ENCODE measurements around the gene EPRS1.

Gene EPRS1

DNA sequence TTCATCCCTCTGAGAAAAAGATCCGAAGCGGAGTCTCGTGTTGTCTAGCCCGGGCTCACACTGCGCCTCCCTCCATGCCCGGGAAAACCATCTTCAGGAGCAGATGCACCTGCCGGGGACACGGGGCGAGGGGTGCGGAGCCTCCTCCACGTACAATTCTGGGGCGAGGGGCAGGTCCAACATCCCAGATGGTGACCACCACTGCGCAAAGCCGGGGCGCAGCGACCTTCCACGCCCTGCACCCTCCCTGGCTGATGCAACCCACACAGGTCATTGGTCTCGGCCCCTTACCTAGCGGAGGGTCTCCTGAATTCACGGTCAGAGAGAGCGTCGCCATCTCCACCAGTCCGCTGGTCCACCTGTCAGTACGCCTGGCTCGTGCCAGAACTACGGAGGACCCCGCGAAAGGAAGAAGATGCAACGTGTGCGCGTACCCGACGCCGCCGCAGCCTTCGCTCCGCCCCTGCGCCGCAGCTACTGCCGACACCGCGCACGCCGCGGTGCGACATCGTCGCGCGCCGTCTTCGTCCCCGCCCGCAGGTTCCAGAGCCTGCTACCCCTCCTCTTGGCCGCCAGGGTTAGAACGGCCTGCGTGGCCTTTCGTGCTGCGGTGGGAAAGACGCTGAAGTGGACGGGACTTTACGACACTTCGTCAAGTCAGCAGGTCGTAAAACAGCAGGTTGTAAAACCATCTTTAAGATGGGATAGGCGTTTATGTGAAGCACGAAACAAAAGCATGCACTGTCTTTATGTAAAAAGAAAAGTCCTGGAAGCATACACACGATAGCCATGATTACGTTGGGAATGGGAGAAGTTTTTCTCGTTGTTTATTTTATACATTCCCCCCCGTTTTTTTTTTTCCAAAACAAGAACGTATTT, at the start of gene EPRS1:
TSS of gene EPRS1 (minus strand) at position 454 of the 879 bp plus-strand sequence. CDS start at position 337, 117 bp downstream.
- no peaks in the 10 kb centered on the region for H3K27me3 ChIP-seq (ENCODE audit: control insufficient read depth, low read length)
- H3K4me3 ChIP-seq (ENCODE audit: low read length), result peak within 1 kb of the TSS; percentile 97
- H3K79me2 ChIP-seq (ENCODE audit: control insufficient read depth, low read length), result peaks cover 59% of the 10 kb centered on the region
- no peaks in the 10 kb centered on the region; the same call in 1 of the 2 replicates for H4K20me1 ChIP-seq (ENCODE audit: control insufficient read depth, insufficient read depth, low read depth, low read length)
- no peaks in the 10 kb centered on the region for H3K9me3 ChIP-seq (ENCODE audit: control insufficient read depth, insufficient read depth, low read length)
- H3K4me2 ChIP-seq (ENCODE audit: low read length), result peak within 1 kb of the TSS; percentile 67
- peaks cover 26% of the 10 kb centered on the region for H3K4me1 ChIP-seq (ENCODE audit: control insufficient read depth, low read length)
- no peaks in the 10 kb centered on the region for H3K9me2 ChIP-seq (replicated peaks; ENCODE audit: control insufficient read depth, low read length)
- peaks cover 3% of the 10 kb centered on the region; the same call in 1 of the 2 replicates for H3F3A ChIP-seq (ENCODE audit: control insufficient read depth, insufficient read depth)
- H3K27ac ChIP-seq (ENCODE audit: low read depth, low read length), result peak within 1 kb of the TSS; percentile 66
- TF ChIP-seq EZH2phosphoT487 (IDR thresholded peaks at IDR 0.05; ENCODE audit: borderline replicate concordance, low read length) (no peak), CTCF (IDR thresholded peaks at IDR 0.05; ENCODE audit: low read depth, low read length, poor library complexity, severe bottlenecking) (peak; percentile 25)
- peaks cover 22% of the 10 kb centered on the region for H3K36me3 ChIP-seq (ENCODE audit: control insufficient read depth, low read length)

DNA sequence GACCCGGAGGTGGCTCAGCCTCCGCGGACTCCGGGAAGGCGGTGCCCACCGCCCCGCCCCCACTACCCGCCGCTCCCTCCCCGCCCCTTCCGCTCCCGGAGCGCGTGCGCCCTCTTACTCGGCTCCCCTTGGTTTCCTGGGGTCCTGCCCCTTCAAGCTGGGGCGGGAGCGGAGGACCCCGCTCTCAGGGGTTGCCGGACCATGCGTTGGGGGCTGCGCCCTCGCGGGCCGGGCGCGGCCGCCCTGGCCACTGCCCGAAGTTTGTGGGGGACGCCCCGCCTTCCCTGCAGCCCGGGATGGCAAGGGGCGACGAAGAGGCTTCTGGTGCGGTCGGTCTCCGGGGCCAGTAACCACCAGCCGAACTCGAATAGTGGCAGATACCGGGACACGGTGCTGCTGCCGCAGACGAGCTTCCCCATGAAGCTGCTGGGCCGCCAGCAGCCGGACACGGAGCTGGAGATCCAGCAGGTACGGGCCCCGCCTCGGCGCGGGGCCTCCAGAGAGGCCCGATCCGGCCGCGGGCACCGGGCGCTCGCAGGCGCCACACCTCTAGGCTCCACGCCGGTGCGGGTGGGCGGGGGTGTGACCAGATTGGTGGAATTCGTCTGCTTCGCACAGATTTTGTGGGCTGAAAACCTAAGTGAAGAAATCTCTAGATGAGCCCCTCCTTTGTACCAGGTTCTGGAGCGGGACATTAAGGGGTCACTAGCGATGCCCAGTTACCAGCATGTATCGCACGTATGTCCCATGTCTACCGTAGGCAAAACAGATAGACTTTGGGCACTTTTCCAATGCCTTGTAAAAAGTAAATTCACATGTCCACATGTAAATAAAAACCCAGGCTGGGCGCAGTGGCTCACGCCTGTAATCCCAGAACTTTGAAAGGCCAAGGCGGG, 48.0 kb upstream of the EPRS1 start, which contains the start of gene IARS2:
TSS of gene IARS2 (plus strand) at position 117 of the 896 bp plus-strand sequence. CDS start at position 202, 85 bp downstream.
- Histone ChIP-seq H3K36me3 (ENCODE audit: control insufficient read depth, low read length) (peaks cover 25% of the 10 kb centered on the region), H3K9me3 (ENCODE audit: control insufficient read depth, insufficient read depth, low read length) (no peaks in the 10 kb centered on the region), H3K4me1 (ENCODE audit: control insufficient read depth, low read length) (peaks cover 22% of the 10 kb centered on the region), H3F3A (ENCODE audit: control insufficient read depth, insufficient read depth) (peaks cover 9% of the 10 kb centered on the region), H3K27me3 (ENCODE audit: control insufficient read depth, low read length) (no peaks in the 10 kb centered on the region), H3K4me3 (ENCODE audit: low read length) (peak within 1 kb of the TSS; percentile 95), H3K79me2 (ENCODE audit: control insufficient read depth, low read length) (peaks cover 34% of the 10 kb centered on the region), H3K9me2 (replicated peaks; ENCODE audit: control insufficient read depth, low read length) (no peaks in the 10 kb centered on the region), H4K20me1 (ENCODE audit: control insufficient read depth, insufficient read depth, low read depth, low read length) (no peaks in the 10 kb centered on the region; the same call in 1 of the 2 replicates), H3K27ac (ENCODE audit: low read depth, low read length) (peak within 1 kb of the TSS; percentile 45), H3K4me2 (ENCODE audit: low read length) (peak within 1 kb of the TSS; percentile 89)
- TF ChIP-seq EZH2phosphoT487 (IDR thresholded peaks at IDR 0.05; ENCODE audit: borderline replicate concordance, low read length), result no peak
- no peak for TF ChIP-seq CTCF (IDR thresholded peaks at IDR 0.05; ENCODE audit: low read depth, low read length, poor library complexity, severe bottlenecking)

DNA sequence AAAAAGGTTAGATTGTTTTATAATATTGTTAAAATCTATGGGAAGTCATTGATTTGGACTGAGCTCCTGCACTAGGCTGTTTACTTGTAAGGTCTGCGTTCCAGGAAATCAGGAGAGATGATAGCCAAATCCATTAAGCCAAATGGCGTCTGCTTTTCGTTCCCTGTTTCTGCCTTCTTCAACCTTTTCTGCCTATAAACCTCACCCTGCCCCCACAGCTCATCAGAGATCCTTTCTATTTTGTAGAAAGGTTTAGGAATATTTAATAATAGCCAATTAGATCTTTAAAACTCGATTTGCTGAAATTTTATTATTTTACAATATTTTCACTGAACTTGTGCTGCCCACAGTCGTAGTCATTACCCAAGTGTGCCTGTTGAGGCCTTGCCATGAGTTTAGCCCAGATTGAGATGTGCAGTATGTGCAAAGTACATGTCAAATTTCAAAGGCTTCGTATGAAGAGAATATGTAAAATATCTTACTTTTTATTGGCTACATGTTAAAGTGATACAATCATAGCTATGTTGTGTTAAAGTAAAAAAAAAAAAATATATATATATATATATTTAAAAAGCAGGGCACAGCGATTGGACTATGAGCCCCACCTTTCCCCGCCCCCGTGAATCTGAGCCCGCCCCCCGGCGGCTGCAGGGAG, 47.2 kb upstream of the EPRS1 start:
- peaks cover 42% of the 10 kb centered on the region for H3K79me2 ChIP-seq (ENCODE audit: control insufficient read depth, low read length)
- H3K9me2 ChIP-seq (replicated peaks; ENCODE audit: control insufficient read depth, low read length), result no peaks in the 10 kb centered on the region
- H3K4me2 ChIP-seq (ENCODE audit: low read length), result peak overlapping the region; percentile 23
- no peaks in the 10 kb centered on the region; the same call in 1 of the 2 replicates for H4K20me1 ChIP-seq (ENCODE audit: control insufficient read depth, insufficient read depth, low read depth, low read length)
- no peak overlapping the region for H3K4me3 ChIP-seq (ENCODE audit: low read length)
- H3K9me3 ChIP-seq (ENCODE audit: control insufficient read depth, insufficient read depth, low read length), result no peaks in the 10 kb centered on the region
- TF ChIP-seq EZH2phosphoT487 (IDR thresholded peaks at IDR 0.05; ENCODE audit: borderline replicate concordance, low read length), result no peak
- TF ChIP-seq CTCF (IDR thresholded peaks at IDR 0.05; ENCODE audit: low read depth, low read length, poor library complexity, severe bottlenecking), result no peak
- H3K27ac ChIP-seq (ENCODE audit: low read depth, low read length), result no peak overlapping the region
- no peaks in the 10 kb centered on the region for H3K27me3 ChIP-seq (ENCODE audit: control insufficient read depth, low read length)
- peaks cover 10% of the 10 kb centered on the region for H3F3A ChIP-seq (ENCODE audit: control insufficient read depth, insufficient read depth)
- H3K36me3 ChIP-seq (ENCODE audit: control insufficient read depth, low read length), result peaks cover 25% of the 10 kb centered on the region
- H3K4me1 ChIP-seq (ENCODE audit: control insufficient read depth, low read length), result peaks cover 23% of the 10 kb centered on the region
